HG03139 (cell line): ENCODE results near the gene CCSER1.
"Not testable (repeated sequence)": the region's sequence is repeated elsewhere in the genome, so short reads cannot be mapped to it uniquely, and the experiment has no call there.

ENCODE experiments used
- ATAC-seq: cut with Tn5 transposase; IDR thresholded peaks from one replicate; pipeline ENCODE4 v1.9.1; 2021; ENCODE audit not compliant: unreplicated experiment

Gene CCSER1

DNA sequence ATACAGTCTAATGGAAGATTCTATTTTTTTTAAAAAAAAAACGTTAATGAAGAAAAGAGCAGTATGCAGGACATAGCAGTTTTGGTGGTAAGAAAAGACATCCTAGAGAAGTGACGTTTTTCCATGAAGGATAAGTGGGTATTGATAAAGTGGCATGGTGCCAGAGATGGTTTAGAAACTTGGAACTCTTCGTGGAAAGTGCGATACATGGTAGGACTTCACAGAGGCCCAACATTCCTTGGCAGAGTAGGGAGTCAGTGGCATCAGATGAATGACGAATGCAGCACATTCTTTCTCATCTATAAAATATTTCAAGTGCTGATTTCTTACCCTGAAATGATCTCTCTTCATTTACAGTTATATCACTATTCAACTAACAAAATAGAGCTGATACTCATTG lies 298.7 kb downstream of the CCSER1 start:
- ATAC-seq, result no peak

DNA sequence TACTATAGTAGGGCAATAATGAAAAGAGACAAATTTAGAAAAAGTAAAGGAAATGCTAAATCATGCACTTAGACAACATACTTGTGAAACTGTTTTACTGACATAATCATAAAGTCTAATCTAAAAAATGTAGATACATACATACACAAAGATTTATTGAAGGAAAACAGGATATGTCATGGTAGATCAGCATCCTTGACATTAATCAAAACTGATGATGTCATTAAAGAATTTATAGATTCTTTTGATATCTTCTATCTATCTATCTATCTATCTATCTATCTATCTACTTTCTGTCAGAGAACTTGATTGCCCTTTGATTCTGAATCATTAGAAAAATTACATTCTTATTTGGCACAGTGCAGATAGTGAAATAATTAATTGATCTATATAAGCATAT lies 311.3 kb downstream of the CCSER1 start:
- no peak for ATAC-seq

DNA sequence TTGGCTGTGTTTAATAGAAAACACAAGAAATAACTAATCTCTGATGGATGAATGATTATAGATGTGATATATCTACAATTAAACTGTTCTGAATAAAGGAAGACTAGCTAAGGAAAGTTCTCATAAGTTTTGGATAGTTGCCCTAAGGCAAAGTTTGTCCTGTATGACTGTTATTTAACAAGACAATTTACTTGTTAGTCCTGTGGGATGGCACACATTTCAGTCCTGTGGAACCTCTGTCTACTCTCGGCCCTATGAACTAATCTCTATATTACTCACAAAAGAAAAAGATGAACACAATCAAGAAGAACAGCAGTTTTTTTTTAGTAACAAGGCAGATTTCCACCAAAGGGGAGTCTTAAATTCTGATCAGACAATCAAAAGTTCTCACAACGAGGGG lies 314.6 kb downstream of the CCSER1 start:
- ATAC-seq, result no peak

DNA sequence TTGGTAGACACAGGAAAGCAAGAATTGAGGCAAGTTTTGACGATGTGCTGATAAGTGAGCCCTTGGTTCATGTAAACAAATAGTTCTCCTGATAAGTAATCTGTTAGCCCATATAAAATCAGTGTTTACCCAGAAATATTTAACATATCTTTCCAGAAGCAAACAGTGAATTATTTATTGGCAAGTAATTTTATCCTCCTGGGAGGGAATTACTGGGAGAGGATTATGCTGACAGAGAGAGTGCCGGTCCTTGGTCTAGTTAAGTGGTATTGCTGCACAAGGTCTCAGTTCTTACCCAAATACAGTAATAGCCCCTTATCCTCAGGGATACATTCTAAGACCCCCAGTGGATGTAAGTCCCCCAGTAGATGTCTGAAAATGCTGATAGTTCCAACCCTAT lies 315.4 kb downstream of the CCSER1 start:
- ATAC-seq, result no peak

DNA sequence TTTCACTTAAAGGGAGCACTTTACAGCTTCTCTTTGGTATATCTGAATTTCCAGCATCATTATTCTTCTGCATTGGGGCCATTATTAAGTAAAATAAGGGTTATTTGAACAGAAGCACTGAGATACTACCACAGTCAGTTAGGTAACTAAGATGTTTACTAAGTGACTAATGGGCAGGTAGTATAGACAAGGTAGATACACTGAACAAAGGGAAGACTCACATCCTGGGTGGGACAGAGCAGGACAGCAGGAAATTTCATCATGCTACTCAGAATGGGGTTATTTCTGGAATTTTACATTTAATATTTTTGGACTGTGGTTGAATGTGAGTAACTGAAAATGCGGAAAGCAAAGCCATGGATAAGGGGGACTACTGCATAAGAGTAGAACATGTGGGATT lies 316.0 kb downstream of the CCSER1 start:
- ATAC-seq, result no peak

DNA sequence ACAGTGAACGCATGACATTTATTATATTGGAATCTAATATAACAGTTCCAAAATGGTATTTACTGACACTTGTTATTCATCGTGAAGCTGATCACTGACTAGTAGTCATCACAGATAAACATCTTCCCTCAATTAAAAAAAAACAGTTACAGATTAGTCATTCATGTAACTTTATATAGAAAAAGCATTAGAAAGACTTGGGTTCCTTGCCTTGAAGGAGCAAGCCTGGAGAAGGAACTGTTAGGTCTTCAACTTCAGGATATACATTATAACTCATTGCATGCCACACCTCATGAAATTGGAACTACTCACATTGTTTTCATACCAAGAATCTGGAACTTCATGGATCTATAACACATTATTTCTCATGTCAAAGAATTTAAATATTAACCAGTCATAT lies 317.7 kb downstream of the CCSER1 start:
- ATAC-seq, result no peak

DNA sequence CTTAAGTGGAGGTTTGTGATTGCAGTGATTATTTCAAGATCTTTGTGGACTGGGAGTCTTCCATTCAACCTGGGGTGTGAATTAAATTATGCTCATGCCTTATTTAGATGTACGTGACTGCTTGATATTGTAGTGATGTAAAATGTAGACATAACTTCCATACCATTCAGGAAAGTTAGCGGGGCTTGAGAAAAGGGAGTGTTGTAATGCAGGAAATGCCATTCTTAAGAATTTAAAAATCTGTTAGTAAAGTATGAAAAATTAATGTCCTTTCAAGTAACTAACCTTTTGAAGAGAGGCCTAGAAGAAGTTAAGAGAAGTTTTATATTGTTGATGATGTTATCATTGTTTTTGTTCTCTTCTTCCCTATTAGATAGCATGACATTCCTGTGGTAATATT lies 318.2 kb downstream of the CCSER1 start:
- no peak for ATAC-seq

DNA sequence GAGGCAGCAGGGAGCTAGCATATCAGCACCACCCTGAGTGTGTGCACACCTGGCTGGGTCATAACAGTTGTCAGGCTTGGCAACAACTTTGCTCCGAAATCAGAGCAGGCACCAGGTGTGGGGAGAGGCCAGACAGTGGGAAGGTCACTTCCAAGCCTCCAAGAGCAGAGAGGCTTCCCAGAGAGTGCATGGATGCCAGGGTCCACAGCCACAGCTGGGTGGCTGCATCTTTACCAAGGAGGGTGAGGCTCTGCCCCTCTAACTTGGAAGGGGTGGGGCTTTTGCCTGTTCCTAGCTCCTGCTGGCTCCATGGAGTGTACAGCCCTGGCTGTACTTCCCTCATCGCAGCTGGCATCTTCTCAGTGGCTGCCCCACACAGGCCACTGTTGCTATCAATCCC lies 322.4 kb downstream of the CCSER1 start:
- no peak for ATAC-seq

DNA sequence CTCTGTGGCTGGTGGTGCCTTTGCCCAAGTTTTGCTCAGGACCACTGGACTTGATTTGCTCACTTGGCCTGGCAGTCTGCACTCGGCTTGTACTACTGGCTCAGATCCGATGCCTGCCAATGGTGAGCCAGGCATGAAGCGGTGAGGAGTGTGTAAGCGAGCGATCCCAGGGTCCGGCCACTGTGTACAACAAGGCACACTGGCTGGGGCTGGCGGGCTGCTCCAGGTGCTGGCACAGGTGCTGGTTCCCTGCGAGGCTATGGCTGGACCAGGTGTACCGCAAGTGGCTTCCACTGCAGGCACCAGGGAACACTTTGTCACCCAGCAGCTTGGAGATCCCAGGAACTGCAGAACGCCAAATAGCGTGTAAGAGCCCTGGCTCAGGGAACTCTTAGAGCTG lies 329.7 kb downstream of the CCSER1 start:
- no peak for ATAC-seq

DNA sequence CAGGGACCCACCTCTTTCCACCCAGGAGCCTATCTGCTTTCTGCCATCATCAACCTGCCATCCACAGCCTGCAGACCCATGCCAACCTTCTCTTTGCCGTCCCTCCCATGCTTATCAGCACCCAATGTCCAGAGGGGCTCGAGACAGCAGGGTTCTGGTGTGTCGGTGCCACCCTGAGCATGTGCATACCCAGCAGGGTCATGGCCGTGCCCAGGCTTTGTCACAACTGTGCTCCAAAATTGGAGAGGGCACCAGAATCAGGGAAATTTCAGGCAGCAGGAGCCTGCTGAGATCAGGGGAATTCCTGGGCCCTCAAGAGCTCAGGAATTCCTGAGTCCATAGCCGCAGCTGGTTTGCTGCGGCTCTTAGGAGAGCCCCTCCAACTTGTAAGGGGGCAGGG lies 330.6 kb downstream of the CCSER1 start:
- ATAC-seq, result no peak

DNA sequence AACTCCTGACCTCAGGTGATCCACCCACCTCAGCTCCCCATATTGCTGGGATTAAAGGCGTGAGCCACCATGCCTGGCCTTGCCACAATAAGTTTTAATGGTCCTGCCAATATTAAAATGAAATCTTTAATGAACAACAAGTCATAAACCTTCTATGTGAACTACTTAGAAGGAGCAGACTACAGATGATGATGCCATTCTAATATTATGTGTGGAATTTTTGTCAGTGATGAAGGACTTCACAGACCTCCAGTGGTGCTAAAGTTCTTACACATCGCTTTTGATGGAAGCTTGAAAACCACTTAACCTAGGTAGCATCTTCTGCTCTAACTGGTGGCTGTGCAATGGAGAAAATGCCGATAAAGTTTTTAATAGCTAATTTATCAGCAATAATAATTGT lies 331.4 kb downstream of the CCSER1 start:
- no peak for ATAC-seq

DNA sequence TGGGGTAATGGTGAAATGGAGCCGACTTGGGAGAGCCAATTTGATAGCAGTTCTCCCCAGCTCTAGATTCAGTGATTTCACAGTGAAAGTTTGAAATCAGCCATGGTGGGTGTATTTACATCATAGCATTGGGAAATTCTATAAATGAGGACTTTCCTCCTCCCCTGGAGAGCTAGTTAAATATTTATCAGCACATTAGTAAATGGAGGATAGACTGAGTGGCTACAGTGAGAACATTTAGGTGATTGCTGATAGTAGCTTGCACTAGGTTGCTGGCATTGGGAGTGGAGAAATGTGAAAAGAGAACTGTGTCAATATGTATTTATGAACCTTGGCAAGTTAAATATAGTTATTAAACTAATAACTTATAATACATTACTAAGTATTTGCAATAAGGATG lies 347.3 kb downstream of the CCSER1 start:
- no peak for ATAC-seq

DNA sequence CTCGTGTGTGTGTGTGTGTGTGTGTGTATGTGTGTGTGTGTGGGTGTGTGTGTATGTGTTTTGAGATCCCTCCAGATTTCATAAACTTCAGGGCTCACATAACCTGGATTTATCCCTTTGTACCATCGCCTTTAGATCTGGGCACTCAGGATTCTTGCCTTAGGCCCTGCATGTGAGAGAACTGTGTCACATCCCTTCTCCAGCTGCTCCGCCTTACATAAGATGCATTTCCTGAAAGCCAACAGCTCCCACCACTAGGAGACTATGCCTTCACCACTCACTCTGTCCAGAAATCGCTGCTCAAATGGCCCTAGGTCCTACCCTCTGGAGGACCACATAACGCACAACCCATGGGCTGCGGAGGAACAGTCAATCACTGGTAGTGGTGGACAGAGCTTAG lies 348.8 kb downstream of the CCSER1 start:
- no peak for ATAC-seq

DNA sequence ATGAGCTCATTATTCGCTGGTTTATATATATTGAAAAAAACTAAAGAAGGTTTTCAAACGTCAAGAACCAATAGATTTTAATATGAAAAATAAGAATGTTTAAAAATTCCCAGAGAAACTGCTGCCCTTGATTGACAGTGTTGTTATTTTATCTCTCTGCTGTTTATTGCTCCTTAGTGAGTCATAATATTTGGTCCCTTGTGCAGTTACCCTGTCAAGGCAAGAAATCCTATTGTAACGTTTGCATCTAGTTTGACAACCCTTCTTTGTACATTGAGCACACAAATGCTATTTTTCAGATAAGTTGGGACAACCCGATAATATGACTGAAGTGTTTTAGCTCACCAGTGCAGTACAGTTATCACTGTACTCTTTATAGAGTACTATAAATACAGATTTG lies 349.4 kb downstream of the CCSER1 start:
- no peak for ATAC-seq

DNA sequence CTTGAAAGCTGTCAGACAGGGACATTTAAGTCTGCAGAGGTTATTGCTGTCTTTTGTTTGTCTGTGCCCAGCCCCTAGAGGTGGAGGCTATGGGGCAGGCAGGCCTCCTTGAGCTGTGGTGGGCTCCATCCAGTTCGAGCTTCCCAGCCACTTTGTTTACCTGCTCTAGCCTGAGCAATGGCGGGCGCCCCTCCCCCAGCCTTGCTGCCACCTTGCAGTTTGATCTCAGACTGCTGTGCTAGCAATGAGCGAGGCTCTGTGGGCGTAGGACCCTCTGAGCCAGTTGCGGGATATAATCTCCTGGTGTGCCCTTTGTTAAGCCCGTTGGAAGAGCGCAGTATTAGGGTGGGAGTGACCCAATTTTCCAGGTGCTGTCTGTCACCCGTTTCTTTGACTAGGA lies 357.7 kb downstream of the CCSER1 start:
- ATAC-seq, result not testable (repeated sequence)

DNA sequence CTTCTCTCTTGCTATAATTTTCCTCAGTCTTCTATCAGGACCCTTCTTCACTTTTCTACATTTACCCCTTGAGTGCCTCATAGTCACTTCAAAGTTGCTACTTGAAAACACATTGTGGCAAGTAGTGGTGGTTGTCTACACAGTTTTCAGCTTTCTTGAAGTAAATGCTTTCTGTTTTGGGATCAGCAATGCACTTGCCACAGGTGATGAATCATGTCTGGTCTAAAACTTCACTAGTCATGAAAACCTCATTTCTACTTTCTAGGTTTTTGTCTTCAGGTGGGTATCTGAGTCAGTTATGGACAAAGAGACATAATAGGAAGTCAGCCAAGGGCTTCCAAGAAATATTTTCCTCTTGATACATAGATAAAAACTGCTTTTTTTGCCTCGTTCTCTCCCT lies 359.2 kb downstream of the CCSER1 start:
- no peak for ATAC-seq

DNA sequence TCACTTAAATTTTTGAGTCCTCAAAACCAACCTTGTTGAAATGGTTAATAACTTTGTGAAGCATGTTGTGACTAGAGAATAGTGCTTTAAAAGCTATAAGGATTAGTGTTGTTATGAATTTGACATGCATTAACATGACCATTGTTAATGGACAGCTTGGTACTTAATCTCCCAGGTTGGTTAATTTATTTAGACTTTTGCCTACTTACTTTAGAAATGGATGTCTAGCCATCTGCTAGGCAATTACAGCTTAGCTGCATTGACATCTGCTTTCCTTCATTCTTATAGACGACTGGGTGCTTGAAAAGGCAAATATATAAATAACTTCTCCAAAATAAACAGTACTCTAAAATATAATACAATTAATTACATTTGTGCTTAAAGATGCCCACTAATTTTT lies 368.0 kb downstream of the CCSER1 start:
- ATAC-seq, result no peak

DNA sequence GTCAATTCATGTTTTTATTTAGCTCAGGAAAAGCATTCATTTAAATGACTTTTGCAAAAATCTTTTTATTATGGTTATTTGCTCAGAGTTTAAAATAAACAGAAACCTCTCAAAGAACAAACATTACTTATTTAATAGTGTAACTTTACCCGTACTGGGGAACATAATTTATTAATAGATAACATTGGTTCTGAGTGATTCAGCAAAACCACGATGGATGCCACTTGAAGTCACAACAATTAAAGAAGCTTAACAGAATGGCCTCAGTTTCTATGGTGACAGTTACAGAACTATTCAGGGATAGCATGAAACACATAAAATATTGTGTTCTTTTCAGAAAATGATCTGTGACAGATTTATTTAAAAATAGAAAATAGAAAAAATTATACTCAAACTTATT lies 368.7 kb downstream of the CCSER1 start:
- no peak for ATAC-seq

DNA sequence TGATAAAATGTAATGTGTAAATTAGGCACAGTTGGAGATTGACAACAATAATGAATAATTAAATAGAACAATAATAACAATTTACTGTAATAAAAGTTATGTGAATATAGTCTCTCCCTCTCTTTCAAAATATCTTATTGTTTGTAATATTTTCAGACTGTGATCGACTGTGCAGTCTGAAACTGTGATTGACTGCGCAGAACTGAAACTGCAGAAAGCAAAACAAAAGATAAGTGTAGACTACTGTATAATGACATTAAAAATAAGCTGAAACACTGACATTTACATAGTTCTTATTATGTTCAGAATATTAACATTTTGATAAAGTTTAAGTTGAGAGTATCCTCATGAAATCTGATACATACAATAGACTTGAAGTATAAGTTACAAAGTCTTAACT lies 371.0 kb downstream of the CCSER1 start:
- ATAC-seq, result no peak

DNA sequence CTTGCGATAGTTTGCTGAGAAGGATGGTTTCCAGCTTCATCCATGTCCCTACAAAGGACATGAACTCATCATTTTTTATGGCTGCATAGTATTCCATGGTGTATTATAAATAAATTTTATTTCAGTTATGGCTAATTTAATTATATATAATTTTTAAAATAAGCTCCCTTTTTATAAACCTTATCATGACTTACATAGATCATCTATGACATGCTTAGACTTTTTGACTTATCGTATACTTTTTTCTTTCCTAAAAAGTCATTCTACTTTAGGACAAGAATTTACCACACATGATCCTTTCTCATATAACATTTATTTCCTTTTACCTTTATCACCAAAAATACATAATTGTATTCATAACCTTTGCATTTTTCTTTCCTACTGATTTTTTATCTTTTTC lies 376.5 kb downstream of the CCSER1 start:
- ATAC-seq, result no peak

DNA sequence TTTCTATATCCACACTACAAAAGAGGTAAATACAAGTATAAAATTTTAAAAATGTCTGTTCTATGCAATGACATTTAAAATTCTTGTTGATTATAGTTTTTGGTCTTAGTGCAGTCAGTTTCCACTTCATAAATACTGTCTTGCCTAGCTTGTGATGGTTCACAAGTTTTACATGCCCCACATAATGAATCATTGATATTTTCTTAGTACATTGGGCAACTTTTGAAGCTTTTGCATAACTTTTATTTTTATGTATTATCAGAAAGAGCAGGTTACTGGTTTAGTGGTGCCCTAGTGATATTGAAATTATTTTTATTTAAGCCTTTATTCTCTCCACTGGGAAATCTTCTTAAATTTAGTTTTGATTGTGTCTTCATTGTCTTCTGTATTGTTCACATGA lies 388.0 kb downstream of the CCSER1 start:
- ATAC-seq, result no peak

DNA sequence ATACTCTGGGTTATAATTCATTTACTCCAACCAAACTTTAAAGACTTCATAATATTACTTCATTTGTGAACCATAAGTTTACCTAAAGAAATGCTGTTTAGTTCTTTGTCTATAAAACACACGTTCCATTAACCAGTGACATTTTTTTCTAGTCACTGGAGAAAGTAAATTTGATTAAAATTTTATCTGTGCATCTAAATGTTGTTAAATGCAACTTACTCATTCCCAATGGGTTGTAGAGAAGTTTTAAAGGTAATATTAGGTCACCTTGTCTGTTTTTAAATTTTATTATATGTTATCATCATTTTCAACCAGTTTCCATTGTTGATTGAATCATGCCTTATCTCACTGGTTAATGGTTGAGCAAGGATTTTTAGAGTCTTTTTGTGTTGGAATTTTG lies 401.4 kb downstream of the CCSER1 start:
- no peak for ATAC-seq

DNA sequence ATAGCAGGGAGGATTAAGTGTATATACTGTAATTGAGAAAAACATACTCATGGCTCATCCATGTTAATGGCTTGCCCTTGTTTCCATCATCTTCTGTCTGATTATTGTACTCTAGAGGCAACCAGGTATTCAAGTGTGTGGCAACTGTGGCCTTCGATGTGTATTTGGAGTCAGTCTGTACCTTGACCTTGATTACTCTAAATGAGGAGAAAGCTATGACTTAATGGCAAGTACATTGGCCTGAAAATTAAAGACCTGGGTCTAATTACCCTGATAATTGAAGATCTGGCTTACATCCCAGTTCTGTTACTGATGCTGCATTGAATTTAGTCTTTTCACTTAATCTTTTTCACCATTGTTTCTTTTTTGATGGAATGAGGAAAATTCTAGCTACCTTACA lies 409.2 kb downstream of the CCSER1 start:
- no peak for ATAC-seq

DNA sequence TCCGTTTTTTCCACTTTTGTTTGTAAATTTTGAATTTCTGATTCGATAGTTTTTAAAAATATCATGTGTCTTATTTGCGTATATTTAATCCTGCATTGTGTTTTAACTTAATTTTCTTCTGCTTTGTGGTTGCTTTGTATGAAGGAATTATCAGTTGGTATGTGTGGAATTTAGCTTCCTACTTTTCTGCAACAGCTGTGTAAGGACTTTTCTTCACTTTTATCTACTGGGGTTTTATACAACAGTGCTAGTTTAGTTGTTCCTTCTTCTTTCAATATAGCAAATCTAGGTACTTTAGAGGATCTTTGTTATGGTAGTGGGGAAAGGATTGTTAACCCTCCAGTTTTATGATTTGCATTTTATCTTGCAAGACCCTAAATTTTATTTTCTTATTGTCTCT lies 410.3 kb downstream of the CCSER1 start:
- ATAC-seq, result no peak
